Right lobe of liver (tissue), 4 donors: Measurements from ENCODE around the gene CYP4F22.

ENCODE experiments used
- POLR2A ChIP-seq: fragments of 450-650 bp; IDR thresholded peaks from one replicate; pipeline ENCODE4 v1.6.1; 2017; ENCODE audit warnings: antibody characterized with exemption, mild to moderate bottlenecking
- TF ChIP-seq, protein P1 (sequence below), 4 donors: fragments of 200-600 bp in 3 of 4; fragments of 450-650 bp in 1 of 4; IDR thresholded peaks; one replicate each; pipeline versions ENCODE4 v1.5.1 to v1.8.0; 2016 to 2022; ENCODE audit warnings: antibody characterized with exemption in 4 of 4, mild to moderate bottlenecking in 2 of 4
- donor health status: DM: no; HTN: no; CAD: no.
- donor health status: DM: no; HTN: no; CAD: no.
- donor health status: DM: no; HTN: yes; CAD: no.

GRCh38 chr19:15534957-15535864, 26.9 kb downstream of the CYP4F22 start:
- TF ChIP-seq POLR2A: no peak
- TF ChIP-seq, protein P1, sequence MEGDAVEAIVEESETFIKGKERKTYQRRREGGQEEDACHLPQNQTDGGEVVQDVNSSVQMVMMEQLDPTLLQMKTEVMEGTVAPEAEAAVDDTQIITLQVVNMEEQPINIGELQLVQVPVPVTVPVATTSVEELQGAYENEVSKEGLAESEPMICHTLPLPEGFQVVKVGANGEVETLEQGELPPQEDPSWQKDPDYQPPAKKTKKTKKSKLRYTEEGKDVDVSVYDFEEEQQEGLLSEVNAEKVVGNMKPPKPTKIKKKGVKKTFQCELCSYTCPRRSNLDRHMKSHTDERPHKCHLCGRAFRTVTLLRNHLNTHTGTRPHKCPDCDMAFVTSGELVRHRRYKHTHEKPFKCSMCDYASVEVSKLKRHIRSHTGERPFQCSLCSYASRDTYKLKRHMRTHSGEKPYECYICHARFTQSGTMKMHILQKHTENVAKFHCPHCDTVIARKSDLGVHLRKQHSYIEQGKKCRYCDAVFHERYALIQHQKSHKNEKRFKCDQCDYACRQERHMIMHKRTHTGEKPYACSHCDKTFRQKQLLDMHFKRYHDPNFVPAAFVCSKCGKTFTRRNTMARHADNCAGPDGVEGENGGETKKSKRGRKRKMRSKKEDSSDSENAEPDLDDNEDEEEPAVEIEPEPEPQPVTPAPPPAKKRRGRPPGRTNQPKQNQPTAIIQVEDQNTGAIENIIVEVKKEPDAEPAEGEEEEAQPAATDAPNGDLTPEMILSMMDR (IDR thresholded peaks at IDR 0.05): no peak
